Measurements from ENCODE around the gene CNTD1. TPM values are rescaled to one million over a fixed set of nuclear protein-coding genes. Genes with fewer than 3 reads are reported as not detected.

The CNTD1 gene
- total RNA-seq, 1 experiment from 2014 or later, result 0.37 TPM

DNA sequence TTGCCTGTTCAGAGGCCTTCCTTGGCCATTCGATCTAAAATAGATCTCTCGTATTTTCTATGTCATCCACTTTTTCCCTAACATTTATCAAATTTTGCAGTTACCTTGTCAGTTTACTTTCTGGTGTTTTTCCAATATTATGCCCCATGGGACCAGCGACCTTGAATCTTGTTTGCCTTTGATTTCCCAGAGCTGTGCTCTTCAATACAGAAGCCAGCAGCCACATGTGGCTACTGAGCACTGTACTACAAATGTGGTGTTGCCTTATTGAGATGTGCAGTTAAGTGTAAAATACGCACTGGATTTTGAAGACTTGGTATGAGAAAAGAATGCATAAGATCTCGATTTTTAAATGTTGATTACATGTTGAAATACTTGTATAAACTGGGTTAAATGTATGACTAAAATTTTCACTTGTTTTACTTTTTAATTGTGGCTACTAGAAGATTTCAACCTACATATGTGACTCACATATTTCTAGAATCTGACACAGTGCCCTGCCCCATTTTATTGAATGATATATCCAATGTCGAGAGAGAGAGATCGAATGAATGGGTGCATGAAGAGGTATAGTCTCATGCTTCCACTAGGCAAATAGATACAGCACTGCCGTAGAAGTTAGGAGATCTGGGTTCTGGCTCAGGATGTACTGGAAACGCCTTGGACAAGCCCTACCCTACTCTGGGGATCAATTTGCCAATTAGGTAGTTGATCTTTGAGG lies 33.7 kb downstream of the CNTD1 start:
- DNase-seq (ENCODE audit: low read depth, low spot score), result peak; percentile 24
- in situ Hi-C loops (cut with HindIII; ENCODE audit: low pct_unique_long_range_greater_than_20kb, low sequenced_read_pairs), result no loop called here

DNA sequence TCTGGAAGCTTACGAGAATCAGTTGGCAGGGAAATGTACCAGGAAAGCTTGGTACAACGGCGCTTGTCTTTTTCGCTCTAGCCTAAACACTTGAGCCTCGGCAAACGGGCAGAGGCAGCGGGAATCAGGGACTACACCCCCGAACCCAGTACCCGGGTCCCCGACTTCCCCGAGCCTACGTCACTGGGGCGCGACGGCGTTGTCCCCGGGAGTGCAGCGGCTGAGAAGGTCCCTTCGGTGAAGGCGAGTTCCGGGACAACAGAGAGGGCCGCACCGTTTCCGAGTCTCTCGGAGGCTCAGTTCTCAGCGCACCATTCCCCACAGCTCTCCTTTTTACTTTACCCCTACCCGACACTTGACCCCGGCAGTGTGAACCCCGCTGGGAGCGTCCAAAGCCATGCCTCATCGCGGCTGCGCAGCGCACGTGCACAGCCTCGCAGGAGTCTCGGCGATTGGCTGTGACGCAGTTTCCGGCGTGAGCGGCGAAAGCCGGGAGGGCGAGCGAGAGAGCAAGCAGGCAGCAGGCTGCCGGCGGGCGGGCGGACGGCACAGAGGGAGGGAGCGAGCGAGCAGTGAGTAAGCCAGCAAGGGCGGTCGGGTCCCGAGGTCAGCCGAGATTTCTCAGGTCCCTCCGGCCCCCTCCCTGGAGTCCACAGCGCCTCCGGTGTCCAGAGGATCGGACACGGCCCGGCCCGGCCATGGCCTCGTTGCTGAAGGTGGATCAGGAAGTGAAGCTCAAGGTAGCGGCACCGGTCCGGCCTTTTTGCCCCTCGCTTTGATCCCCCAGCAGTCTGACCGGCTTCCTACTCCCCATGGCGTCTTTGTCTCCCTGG lies 34.5 kb downstream of the CNTD1 start, which contains the start of gene PSME3:
PSME3 (plus strand) TSS at position 464 of the 833 bp plus-strand sequence; CDS start at position 699, 235 bp downstream.
- in situ Hi-C loops (cut with HindIII; ENCODE audit: low pct_unique_long_range_greater_than_20kb, low sequenced_read_pairs), result no loop called here
- peak; percentile 86 for DNase-seq (ENCODE audit: low read depth, low spot score)

DNA sequence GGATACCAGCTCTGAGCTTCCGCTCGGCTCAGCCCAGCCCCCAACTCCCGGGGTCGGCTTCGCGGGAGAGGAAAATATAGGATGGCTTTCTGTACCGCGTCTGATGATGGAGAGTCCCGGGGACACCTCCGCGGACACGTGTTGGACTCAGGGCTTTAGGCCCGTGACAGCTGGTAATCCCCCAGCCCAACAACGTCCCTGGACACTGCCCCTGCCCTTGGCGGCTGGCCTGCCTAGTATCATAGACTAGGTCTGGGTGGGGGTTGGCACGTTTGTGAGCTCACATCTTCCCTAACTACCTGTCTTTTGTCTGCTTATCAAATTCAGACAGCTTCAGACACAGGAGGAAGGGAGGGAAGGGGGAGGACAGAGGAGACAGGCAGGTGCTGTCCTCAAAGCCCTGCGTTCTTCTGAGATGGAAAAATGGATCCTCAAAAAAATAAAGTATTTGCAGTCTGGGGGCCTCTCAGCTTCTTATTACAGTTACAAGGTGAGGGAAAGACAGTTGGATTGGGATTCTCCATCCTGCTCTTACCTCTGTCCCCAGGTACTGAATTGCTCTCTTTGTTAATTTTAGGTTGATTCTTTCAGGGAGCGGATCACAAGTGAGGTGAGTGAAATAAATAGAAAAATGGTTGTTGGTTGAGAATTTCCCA lies 35.2 kb downstream of the CNTD1 start:
- no peak for DNase-seq (ENCODE audit: low read depth, low spot score)
- in situ Hi-C loops (cut with HindIII; ENCODE audit: low pct_unique_long_range_greater_than_20kb, low sequenced_read_pairs), result no loop called here

DNA sequence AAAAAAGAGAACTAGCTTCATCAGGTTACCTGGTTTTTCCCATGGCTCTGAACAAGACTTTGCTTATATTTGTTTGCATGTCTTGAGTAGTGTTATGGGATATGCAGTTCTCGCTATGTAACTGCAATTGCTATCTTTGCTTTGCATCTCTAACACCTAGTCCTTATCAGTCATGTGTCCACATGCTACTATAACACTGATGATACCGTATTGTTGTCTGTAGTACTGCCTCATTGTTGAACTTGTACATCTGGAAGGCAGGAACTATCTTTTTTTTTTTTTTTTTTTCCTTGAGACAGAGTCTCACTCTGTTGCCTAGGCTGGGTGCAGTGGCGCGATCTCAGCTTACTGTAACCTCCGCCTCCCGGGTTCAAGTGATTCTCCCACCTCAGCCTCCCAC lies 37.1 kb downstream of the CNTD1 start:
- DNase-seq (ENCODE audit: low read depth, low spot score), result no peak
- in situ Hi-C loops (cut with HindIII; ENCODE audit: low pct_unique_long_range_greater_than_20kb, low sequenced_read_pairs), result no loop called here

DNA sequence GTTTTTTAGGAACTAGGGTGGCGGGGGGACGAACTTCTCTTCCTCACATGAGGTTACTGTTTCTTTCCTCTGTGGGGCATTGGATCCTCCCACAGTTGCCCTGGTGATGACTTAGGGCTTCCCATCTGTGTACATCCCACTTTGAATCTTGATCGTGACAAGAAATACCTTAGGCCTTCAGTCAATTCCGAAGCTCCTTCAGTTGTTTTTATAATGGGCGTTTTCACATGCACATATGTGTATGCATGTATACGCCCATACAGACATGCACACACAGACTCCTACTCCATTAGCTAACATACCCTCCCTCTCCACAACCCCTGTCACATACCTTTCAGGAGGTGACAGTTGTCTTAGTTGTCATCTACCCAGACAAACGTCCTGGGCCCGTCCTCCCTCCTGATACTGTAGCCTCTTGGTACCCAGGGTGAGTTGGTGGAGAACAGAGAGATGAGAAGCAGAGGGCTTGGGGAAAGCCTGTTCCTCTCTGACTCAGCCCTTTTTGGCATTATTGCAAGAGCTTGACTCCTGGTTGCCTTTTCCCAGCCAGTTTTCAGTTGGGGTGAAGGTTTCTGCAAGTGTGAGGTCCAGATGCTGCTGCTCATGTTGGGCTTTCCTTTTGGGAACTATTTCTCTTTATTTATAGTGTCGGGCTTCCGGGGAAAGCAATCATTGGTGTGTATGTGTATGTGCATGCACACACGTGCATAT lies 43.5 kb downstream of the CNTD1 start:
- DNase-seq (ENCODE audit: low read depth, low spot score), result no peak
- in situ Hi-C loops (cut with HindIII; ENCODE audit: low pct_unique_long_range_greater_than_20kb, low sequenced_read_pairs), result no loop called here

DNA sequence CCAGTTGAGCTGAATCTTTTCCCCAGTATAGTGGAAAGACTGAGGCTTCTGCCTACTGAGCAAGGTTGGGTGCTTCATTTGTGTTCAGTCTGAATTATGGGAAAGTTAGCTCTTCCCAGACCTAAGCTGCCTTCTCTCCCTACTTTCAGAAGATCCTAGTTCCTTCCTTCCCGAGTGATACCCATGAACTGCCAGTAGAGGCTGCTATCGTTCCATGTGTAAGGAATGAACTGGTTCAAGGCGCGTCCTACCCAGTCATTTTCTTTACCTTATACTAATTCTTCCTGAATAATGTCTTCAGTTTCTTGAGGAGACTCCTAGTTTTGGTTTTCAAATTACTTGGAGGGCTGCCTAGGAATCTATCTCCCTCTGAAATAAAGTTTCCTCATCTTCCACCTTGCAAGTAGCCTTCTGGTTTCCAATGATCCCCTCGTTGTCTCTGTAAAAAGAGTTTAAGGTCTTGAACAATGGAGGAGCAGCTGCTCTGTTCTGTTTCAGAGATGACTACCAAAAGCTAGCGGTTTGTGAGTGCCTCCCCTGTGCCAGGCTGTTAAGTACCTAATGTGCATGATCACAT lies 44.8 kb downstream of the CNTD1 start:
- in situ Hi-C loops (cut with HindIII; ENCODE audit: low pct_unique_long_range_greater_than_20kb, low sequenced_read_pairs), result no loop called here

DNA sequence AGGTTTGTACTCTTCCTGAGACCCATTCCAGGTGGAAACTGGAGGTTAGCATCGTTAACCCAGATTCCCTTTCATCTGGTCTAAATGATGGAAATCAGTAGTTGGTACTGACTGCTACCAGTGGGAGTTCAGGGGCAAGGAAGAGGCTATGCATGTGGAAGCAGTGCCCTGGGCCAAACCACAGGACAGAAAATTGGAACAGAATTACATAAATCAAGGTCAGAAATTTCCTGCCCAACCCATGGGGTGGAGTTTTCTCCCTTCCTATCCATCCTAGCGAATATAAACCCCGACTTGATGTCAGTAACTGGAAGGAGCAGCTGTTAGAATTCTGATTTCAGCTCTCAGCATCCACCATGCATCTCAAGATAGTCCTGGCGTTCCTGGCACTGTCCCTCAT lies 45.6 kb downstream of the CNTD1 start, which contains the start of gene AOC2:
AOC2 (plus strand) TSS at position 310 of the 400 bp plus-strand sequence; CDS start at position 357, 47 bp downstream.
- DNase-seq (ENCODE audit: low read depth, low spot score), result no peak
- in situ Hi-C loops (cut with HindIII; ENCODE audit: low pct_unique_long_range_greater_than_20kb, low sequenced_read_pairs), result no loop called here

More for the DNA sequence above, 44.8 kb downstream of the CNTD1 start:
- peak; percentile 79 for DNase-seq (ENCODE audit: low read depth, low spot score)

DNA sequence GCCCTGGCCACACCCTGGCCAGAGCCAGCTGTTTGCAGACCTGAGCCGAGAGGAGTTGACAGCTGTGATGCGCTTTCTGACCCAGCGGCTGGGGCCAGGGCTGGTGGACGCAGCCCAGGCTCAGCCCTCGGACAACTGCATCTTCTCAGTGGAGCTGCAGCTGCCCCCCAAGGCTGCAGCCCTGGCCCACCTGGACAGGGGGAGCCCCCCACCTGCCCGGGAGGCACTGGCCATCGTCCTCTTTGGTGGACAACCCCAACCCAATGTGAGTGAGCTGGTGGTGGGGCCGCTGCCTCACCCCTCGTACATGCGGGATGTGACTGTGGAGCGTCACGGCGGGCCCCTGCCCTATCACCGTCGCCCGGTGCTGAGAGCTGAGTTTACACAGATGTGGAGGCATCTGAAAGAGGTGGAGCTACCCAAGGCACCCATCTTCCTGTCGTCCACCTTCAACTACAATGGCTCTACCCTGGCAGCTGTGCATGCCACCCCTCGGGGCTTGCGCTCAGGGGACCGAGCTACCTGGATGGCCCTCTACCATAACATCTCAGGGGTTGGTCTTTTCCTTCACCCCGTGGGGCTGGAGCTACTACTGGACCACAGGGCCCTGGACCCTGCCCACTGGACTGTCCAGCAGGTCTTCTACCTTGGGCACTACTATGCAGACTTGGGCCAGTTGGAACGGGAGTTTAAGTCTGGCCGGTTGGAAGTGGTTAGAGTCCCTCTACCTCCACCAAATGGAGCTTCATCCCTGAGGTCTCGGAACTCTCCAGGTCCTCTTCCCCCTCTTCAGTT lies 46.3 kb downstream of the CNTD1 start:
- DNase-seq (ENCODE audit: low read depth, low spot score), result no peak
- in situ Hi-C loops (cut with HindIII; ENCODE audit: low pct_unique_long_range_greater_than_20kb, low sequenced_read_pairs), result no loop called here

DNA sequence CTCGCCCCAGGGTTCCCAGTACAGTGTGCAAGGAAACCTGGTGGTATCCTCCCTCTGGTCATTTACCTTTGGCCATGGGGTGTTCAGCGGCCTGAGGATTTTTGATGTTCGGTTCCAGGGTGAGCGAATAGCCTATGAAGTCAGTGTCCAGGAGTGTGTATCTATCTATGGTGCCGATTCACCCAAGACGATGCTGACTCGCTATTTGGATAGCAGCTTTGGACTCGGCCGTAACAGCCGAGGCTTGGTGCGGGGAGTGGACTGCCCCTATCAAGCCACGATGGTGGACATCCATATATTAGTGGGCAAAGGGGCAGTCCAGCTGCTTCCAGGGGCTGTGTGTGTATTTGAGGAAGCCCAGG lies 46.9 kb downstream of the CNTD1 start:
- in situ Hi-C loops (cut with HindIII; ENCODE audit: low pct_unique_long_range_greater_than_20kb, low sequenced_read_pairs), result no loop called here

DNA sequence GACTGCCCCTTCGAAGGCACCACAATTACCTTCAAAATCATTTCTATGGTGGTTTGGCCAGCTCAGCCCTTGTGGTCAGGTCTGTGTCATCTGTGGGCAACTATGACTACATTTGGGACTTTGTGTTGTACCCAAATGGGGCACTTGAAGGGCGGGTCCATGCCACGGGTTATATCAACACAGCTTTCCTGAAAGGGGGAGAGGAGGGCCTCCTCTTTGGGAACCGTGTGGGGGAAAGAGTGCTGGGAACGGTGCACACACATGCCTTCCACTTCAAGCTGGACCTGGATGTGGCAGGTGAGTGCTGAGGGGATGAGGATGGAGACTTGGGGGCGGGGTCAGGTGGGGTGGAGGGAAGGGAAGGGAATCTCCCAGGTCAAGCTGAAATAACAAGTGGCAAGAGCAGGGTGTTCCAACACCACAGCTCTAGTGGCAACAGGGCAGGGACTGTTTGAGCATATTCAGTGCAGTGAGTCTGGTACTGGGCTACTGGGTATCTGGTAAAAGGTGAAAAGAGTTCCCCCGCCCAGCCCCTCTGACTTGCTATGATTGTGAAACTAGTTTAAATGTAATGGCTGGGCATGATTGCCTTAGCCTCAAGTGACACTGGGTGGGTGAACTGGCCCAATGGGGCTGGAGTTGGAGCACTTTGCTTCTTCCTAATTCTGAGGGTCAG lies 47.4 kb downstream of the CNTD1 start:
- DNase-seq (ENCODE audit: low read depth, low spot score), result no peak
- in situ Hi-C loops (cut with HindIII; ENCODE audit: low pct_unique_long_range_greater_than_20kb, low sequenced_read_pairs), result no loop called here

More for the DNA sequence above, 46.9 kb downstream of the CNTD1 start:
- DNase-seq (ENCODE audit: low read depth, low spot score), result no peak

DNA sequence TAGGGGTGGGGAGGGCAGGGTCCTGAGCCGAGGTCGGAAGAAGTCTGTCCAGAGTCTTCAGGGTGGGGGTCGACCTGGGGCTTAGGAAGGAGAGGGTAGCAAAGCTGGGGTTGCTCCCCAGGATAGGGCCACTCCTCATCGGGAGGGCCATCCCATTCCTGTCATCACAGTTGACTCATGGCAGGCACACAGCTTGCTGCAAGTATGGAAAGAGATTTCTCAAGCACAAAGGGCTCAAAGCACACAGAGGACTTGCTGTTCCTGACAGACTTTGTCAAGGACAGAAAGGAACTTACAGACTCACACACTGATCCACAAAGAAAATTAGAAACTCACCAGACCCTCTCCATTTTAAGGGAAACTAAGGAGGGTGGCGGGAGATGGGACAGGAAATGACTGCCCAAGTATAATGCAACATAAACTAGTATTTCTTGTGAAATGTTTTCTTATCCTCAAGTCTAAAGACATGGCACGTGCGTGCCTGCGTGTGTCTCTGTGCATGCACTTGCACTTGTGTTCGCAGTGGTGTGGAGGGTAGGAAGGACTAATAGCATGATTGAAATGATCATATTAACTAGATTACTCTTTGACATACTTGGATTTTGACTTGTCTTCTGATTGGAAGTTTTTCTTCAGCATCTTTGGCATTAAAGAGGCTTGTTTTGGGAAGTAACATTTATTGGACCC lies 48.1 kb downstream of the CNTD1 start:
- DNase-seq (ENCODE audit: low read depth, low spot score), result peak; percentile 20

DNA sequence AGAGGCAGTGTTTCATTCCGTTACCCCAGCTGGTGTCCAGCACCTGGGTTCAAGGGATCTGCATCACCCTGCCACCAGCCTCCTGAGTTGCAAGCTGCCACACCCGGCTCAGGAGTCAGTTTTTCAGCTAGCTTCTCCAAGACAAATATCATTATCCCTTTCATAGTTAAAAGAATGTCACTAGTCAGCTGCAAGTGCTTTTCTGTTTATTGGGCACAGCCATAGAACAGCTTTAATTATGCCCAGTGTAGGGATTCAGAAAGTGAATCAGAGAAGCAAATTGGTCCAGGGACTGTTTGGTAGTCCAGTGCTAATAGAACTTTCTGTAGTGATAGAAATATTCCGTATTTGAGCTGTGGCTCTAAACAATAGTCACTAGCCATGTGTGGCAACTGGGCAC lies 49.4 kb downstream of the CNTD1 start:
- in situ Hi-C loops (cut with HindIII; ENCODE audit: low pct_unique_long_range_greater_than_20kb, low sequenced_read_pairs), result no loop called here
- no peak for DNase-seq (ENCODE audit: low read depth, low spot score)

More for the DNA sequence above, 48.1 kb downstream of the CNTD1 start:
- in situ Hi-C loops (cut with HindIII; ENCODE audit: low pct_unique_long_range_greater_than_20kb, low sequenced_read_pairs), result no loop called here

DNA sequence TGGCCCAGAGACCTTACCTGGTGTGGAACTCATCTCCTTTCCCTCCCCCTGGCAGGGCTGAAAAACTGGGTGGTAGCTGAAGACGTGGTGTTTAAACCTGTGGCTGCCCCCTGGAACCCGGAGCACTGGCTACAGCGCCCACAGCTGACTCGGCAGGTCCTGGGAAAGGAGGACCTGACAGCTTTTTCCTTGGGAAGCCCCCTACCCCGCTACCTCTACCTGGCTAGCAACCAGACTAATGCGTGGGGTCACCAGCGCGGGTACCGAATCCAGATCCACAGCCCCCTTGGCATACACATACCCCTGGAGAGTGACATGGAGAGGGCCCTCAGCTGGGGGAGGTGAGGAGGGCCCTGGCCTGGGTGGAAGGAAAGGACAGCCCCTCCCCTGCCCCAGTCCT lies 50.4 kb downstream of the CNTD1 start:
- in situ Hi-C loops (cut with HindIII; ENCODE audit: low pct_unique_long_range_greater_than_20kb, low sequenced_read_pairs), result no loop called here
- DNase-seq (ENCODE audit: low read depth, low spot score), result no peak

DNA sequence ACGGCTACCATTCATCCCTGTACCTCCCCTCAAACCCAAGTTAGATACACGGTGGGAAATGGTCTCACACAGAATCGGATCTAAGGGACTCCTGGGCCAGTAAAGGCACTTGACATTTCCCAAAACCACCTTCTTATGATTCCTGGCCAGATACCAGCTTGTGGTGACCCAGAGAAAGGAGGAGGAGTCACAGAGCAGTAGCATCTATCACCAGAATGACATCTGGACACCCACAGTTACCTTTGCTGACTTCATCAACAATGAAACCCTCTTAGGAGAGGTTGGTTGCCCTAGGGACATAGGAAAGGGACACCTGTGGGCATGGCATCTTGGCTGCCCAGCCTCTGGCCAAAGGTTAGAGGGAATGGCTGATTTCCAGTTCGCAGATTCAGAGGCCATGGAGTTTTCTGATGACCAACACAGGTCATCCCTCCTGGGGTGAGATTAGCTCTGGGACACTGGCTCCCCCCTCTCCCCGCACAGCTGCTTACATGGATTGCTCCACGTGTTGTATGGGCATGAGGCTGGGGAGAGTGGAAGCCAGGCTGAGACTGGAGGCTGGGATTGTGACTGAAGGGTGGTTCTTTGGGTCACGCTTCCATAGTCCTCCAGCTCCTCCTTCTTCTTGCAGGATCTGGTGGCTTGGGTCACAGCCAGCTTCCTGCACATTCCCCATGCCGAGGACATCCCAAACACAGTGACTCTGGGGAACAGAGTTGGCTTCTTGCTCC lies 51.0 kb downstream of the CNTD1 start:
- DNase-seq (ENCODE audit: low read depth, low spot score), result no peak
- in situ Hi-C loops (cut with HindIII; ENCODE audit: low pct_unique_long_range_greater_than_20kb, low sequenced_read_pairs), result no loop called here

DNA sequence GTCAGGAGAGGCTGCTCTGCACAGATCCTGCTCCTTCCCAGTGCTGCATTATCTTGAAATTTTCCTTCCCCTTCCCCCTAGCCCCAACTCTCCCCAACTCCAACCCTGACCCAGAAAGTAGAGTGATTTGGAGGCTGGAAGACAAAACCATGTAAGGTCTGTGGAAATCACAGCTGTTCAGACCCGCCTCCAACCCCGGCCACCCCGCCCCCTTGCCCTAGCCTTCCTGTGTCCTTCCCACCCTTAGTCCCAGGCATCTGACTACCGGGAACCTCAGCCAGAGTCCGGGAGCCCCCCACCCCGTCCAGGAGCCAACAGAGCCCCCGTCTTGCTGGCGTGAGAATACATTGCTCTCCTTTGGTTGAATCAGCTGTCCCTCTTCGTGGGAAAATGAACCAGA lies 52.3 kb downstream of the CNTD1 start, which contains the start of gene AOC3:
AOC3 (plus strand) TSS at position 246 of the 400 bp plus-strand sequence; CDS start at position 391, 145 bp downstream.
- in situ Hi-C loops (cut with HindIII; ENCODE audit: low pct_unique_long_range_greater_than_20kb, low sequenced_read_pairs), result no loop called here
- no peak for DNase-seq (ENCODE audit: low read depth, low spot score)
